Neural crest cell (in vitro differentiated cells): ENCODE results near the gene CRHR1. TPM values are rescaled to one million over a fixed set of nuclear protein-coding genes. Genes with fewer than 3 reads are reported as not detected.
"Not testable (repeated sequence)": the region's sequence is repeated elsewhere in the genome, so short reads cannot be mapped to it uniquely, and the experiment has no call there.

Experiments
- DNase-seq: peaks from one replicate; pipeline ENCODE4 v3.0.0; 2021; ENCODE audit warnings: low read depth, mixed read lengths, low spot score
- H3K27ac Mint-ChIP-seq: one replicate; pipeline ENCODE4 v1.8.0; 2021; ENCODE audit warnings: mild to moderate bottlenecking, mixed read lengths; ENCODE audit not compliant: unreplicated experiment
- H3K27me3 Mint-ChIP-seq: 2 replicates; pipeline ENCODE4 v1.8.0; 2021; ENCODE audit warnings: low read depth, mild to moderate bottlenecking, mixed read lengths
- H3K36me3 Mint-ChIP-seq: 2 replicates; pipeline ENCODE4 v1.8.0; 2021; ENCODE audit warnings: low read depth, mild to moderate bottlenecking, mixed read lengths
- H3K4me1 Mint-ChIP-seq: 2 replicates; pipeline ENCODE4 v1.8.0; 2021; ENCODE audit warnings: mixed read lengths
- H3K4me3 Mint-ChIP-seq: one replicate; pipeline ENCODE4 v1.8.0; 2021; ENCODE audit warnings: mild to moderate bottlenecking, mixed read lengths
- H3K9me3 Mint-ChIP-seq: 2 replicates; pipeline ENCODE4 v1.8.0; 2021; ENCODE audit warnings: mixed read lengths
- CTCF ChIP-seq: fragments of 200-600 bp; sonication (generic); conservative IDR thresholded peaks from 2 replicates; pipeline ENCODE4 v1.5.0; 2021; ENCODE audit warnings: antibody characterized with exemption, mild to moderate bottlenecking
- total RNA-seq: library from RNA; stranded (reverse); gene quantifications from 2 replicates; pipeline ENCODE4 v1.2.1, GENCODE V29; 2021

The CRHR1 gene
- total RNA-seq, 1 donor from 2014 or later = 1.1 TPM

GRCh38 chr17:45742251-45742650 lies 41.9 kb upstream of the CRHR1 start:
- DNase-seq = no peak
- Mint-ChIP-seq H3K27ac (no peak overlapping the region), H3K4me1 (peaks cover 9% of the 10 kb centered on the region), H3K4me3 (no peak overlapping the region), H3K27me3 (peaks cover 57% of the 10 kb centered on the region), H3K9me3 (no peaks in the 10 kb centered on the region), H3K36me3 (no peaks in the 10 kb centered on the region)
- TF ChIP-seq CTCF = no peak

GRCh38 chr17:45743626-45744326 lies 40.3 kb upstream of the CRHR1 start:
- TF ChIP-seq CTCF = no peak
- no peak overlapping the region for H3K4me3 Mint-ChIP-seq

GRCh38 chr17:45744826-45745225 lies 39.3 kb upstream of the CRHR1 start:
- H3K4me1 Mint-ChIP-seq = not testable (repeated sequence)

More at GRCh38 chr17:45743626-45744326, 40.3 kb upstream of the CRHR1 start:
- Mint-ChIP-seq H3K27ac (no peak overlapping the region), H3K36me3 (no peaks in the 10 kb centered on the region), H3K4me1 (peaks cover 9% of the 10 kb centered on the region), H3K27me3 (peaks cover 49% of the 10 kb centered on the region), H3K9me3 (no peaks in the 10 kb centered on the region)
- DNase-seq = no peak

GRCh38 chr17:45745601-45746494 lies 38.3 kb upstream of the CRHR1 start:
- no peaks in the 10 kb centered on the region for H3K36me3 Mint-ChIP-seq
- peaks cover 46% of the 10 kb centered on the region for H3K27me3 Mint-ChIP-seq
- H3K4me3 Mint-ChIP-seq = no peak overlapping the region
- peaks cover under 1% of the 10 kb centered on the region for H3K4me1 Mint-ChIP-seq
- DNase-seq = no peak
- TF ChIP-seq CTCF = no peak
- H3K27ac Mint-ChIP-seq = no peak overlapping the region
- H3K9me3 Mint-ChIP-seq = no peaks in the 10 kb centered on the region

More at GRCh38 chr17:45744826-45745225, 39.3 kb upstream of the CRHR1 start:
- H3K27me3 Mint-ChIP-seq = peaks cover 49% of the 10 kb centered on the region
- H3K9me3 Mint-ChIP-seq, DNase-seq, H3K36me3 Mint-ChIP-seq, H3K27ac Mint-ChIP-seq, H3K4me3 Mint-ChIP-seq: not testable (repeated sequence)

- TF ChIP-seq CTCF = no peak
- H3K27ac Mint-ChIP-seq = no peak overlapping the region
- no peak for DNase-seq
- peaks cover 39% of the 10 kb centered on the region for H3K27me3 Mint-ChIP-seq
- H3K4me3 Mint-ChIP-seq = no peak overlapping the region
- H3K9me3 Mint-ChIP-seq = no peaks in the 10 kb centered on the region
- peaks cover 12% of the 10 kb centered on the region for H3K4me1 Mint-ChIP-seq
- no peaks in the 10 kb centered on the region for H3K36me3 Mint-ChIP-seq
Measured at GRCh38 chr17:45747911-45748310, 36.2 kb upstream of the CRHR1 start.
